IMR-90 (cell line): ENCODE data around the gene KAT6B. TPM values are rescaled to one million over a fixed set of nuclear protein-coding genes. Genes with fewer than 3 reads are reported as not detected.

ENCODE experiments used
- ATAC-seq: fragments of 200-7000 bp; cut with Tn5 transposase; 2 replicates; pipeline ENCODE4 v1.9.1; 2020; ENCODE audit warnings: low read depth, mild to moderate bottlenecking, moderate library complexity
- BruUV-seq: library from RNA; stranded (reverse); fragments of 400-500 nt; replicated peaks from 2 replicates; lab custom pipeline; 2021; lab: Mats Ljungman, UMichigan
- CTCF ChIA-PET: fragments of 300-600 bp; formaldehyde crosslinking; extraction: SDS; loops from one replicate; lab custom pipeline; 2021; ENCODE audit warnings: antibody characterized with exemption; lab: Yijun Ruan, JAX
- POLR2A ChIA-PET: fragments of 300-600 bp; sonication (Branson Sonifier 250); formaldehyde crosslinking; loops from one replicate; lab custom pipeline; 2022; ENCODE audit warnings: antibody characterized with exemption; ENCODE audit not compliant: unreplicated experiment; lab: Charles Lee
- DNase-seq: peaks from one replicate; pipeline ENCODE4 v3.0.0; 2013
- H2AFZ ChIP-seq: replicated peaks from 2 replicates; pipeline ENCODE3; 2013; ENCODE audit warnings: low read length, mild to moderate bottlenecking; ENCODE audit not compliant: poor library complexity
- H2AK5ac ChIP-seq: 2 replicates; pipeline ENCODE4 v1.6.1; 2013; ENCODE audit warnings: low read depth, low read length, inconsistent platforms
- H2AK9ac ChIP-seq: replicated peaks from 2 replicates; pipeline ENCODE3; 2013; ENCODE audit warnings: mild to moderate bottlenecking, low read depth, low read length, moderate library complexity; ENCODE audit not compliant: poor library complexity
- H2BK120ac ChIP-seq: 2 replicates; pipeline ENCODE4 v1.6.1; 2013; ENCODE audit warnings: low read depth, low read length, inconsistent platforms
- H2BK15ac ChIP-seq: 3 replicates; pipeline ENCODE4 v1.6.1; 2013; ENCODE audit warnings: low read depth, low read length, inconsistent platforms
- H2BK20ac ChIP-seq: 2 replicates; pipeline ENCODE4 v1.6.1; 2013; ENCODE audit warnings: low read depth, mild to moderate bottlenecking, inconsistent platforms, low read length, moderate library complexity
- H2BK5ac ChIP-seq: 2 replicates; pipeline ENCODE4 v1.6.1; 2013; ENCODE audit warnings: mild to moderate bottlenecking, low read depth, low read length, inconsistent platforms; ENCODE audit not compliant: poor library complexity, severe bottlenecking
- H3K14ac ChIP-seq: replicated peaks from 2 replicates; pipeline ENCODE4 v1.6.1; 2013; ENCODE audit warnings: low read depth, low read length, inconsistent platforms
- H3K18ac ChIP-seq: 2 replicates; pipeline ENCODE4 v1.6.1; 2013; ENCODE audit warnings: low read depth, low read length, control low read depth
- H3K23ac ChIP-seq: 2 replicates; pipeline ENCODE4 v1.6.1; 2013; ENCODE audit warnings: low read depth, low read length, inconsistent platforms
- H3K27ac ChIP-seq: 2 replicates; pipeline ENCODE4 v1.5.1; 2013; ENCODE audit warnings: mild to moderate bottlenecking, control low read depth, low read length; ENCODE audit not compliant: insufficient read depth
- H3K27me3 ChIP-seq: 2 replicates; pipeline ENCODE4 v1.6.1; 2013; ENCODE audit warnings: low read length; ENCODE audit not compliant: control insufficient read depth, insufficient read depth
- H3K36me3 ChIP-seq: 2 replicates; pipeline ENCODE4 v1.6.1; 2013; ENCODE audit warnings: low read length, mixed read lengths; ENCODE audit not compliant: control insufficient read depth, insufficient read depth
- H3K4ac ChIP-seq: 2 replicates; pipeline ENCODE4 v1.6.1; 2013; ENCODE audit warnings: low read depth, low read length, inconsistent platforms
- H3K4me1 ChIP-seq: 2 replicates; pipeline ENCODE4 v1.6.1; 2013; ENCODE audit warnings: low read length, mixed read lengths; ENCODE audit not compliant: control insufficient read depth, insufficient read depth
- H3K4me2 ChIP-seq: 2 replicates; pipeline ENCODE4 v1.6.1; 2013; ENCODE audit warnings: low read depth, mild to moderate bottlenecking, control low read depth, low read length, moderate library complexity
- H3K4me3 ChIP-seq: 2 replicates; pipeline ENCODE4 v1.5.1; 2013; ENCODE audit warnings: low read depth, mild to moderate bottlenecking, control low read depth, low read length, moderate library complexity; ENCODE audit not compliant: insufficient read depth
- H3K56ac ChIP-seq: 2 replicates; pipeline ENCODE4 v1.6.1; 2013; ENCODE audit warnings: low read length, inconsistent platforms; ENCODE audit not compliant: insufficient read depth; ENCODE audit errors: extremely low read depth
- H3K79me1 ChIP-seq, 2 experiments: 2 replicates each; pipeline ENCODE4 v1.6.1; 2013; ENCODE audit warnings: low read length in 2 of 2, inconsistent platforms in 1 of 2, low read depth in 1 of 2
- H3K9ac ChIP-seq: 2 replicates; pipeline ENCODE4 v1.6.1; 2013; ENCODE audit warnings: low read depth, low read length, control low read depth
- H3K9me1 ChIP-seq: 2 replicates; pipeline ENCODE4 v1.6.1; 2013; ENCODE audit warnings: low read length, inconsistent platforms; ENCODE audit not compliant: insufficient read depth
- H3K9me3 ChIP-seq: 2 replicates; pipeline ENCODE4 v1.6.1; 2013; ENCODE audit warnings: low read length; ENCODE audit not compliant: control insufficient read depth, insufficient read depth
- H4K20me1 ChIP-seq: 2 replicates; pipeline ENCODE4 v1.6.1; 2013; ENCODE audit warnings: low read length, inconsistent platforms; ENCODE audit not compliant: insufficient read depth
- H4K5ac ChIP-seq: 2 replicates; pipeline ENCODE4 v1.6.1; 2013; ENCODE audit warnings: mild to moderate bottlenecking, low read depth, low read length, control low read depth
- H4K8ac ChIP-seq, 2 experiments: 2 replicates each; pipeline ENCODE4 v1.6.1; 2013; ENCODE audit warnings: low read depth in 2 of 2, low read length in 2 of 2, control low read depth in 1 of 2, inconsistent platforms in 1 of 2
- H4K91ac ChIP-seq: 2 replicates; pipeline ENCODE4 v1.6.1; 2013; ENCODE audit warnings: low read depth, low read length, inconsistent platforms; ENCODE audit not compliant: insufficient read depth
- CHD1 ChIP-seq: IDR thresholded peaks from 2 replicates; pipeline ENCODE4 v1.6.1; 2012; ENCODE audit warnings: low read depth, low read length, improper control_type of control experiment
- CTCF ChIP-seq: conservative IDR thresholded peaks from 2 replicates; pipeline ENCODE4 v1.5.1; 2012; ENCODE audit warnings: mild to moderate bottlenecking, low read depth, low read length, improper control_type of control experiment
- POLR2A ChIP-seq: IDR thresholded peaks from 2 replicates; pipeline ENCODE4 v1.6.1; 2012; ENCODE audit warnings: mild to moderate bottlenecking, low read depth, low read length
- SMC3 ChIP-seq: fragments of 150-350 bp; IDR thresholded peaks from 2 replicates; pipeline ENCODE4 v1.6.1; 2016; ENCODE audit warnings: low read depth, mild to moderate bottlenecking, antibody characterized with exemption, low read length, moderate library complexity
- WGBS, 2 experiments: methylation state at CpG; one replicate each; pipeline versions ENCODE4 v1.1.5 to v1.1.7; 2013; ENCODE audit warnings: missing lambda C conversion rate in 2 of 2; ENCODE audit not compliant: insufficient read length in 1 of 2; ENCODE audit errors: extremely low coverage in 2 of 2; 5-methylcytosine and 5-hydroxymethylcytosine counted together
- dilution Hi-C: fragments of 300-500 bp; cut with HindIII; formaldehyde crosslinking; loops from one replicate; pipeline ENCODE4 v1.14.3; 2018; ENCODE audit warnings: low sequenced_read_pairs; ENCODE audit not compliant: unreplicated experiment
- in situ Hi-C: fragments of 300-500 bp; cut with MboI; formaldehyde crosslinking; loops from 3 replicates; pipeline ENCODE4 v1.14.3; 2019; ENCODE audit warnings: low sequenced_read_pairs, inconsistent platforms, mixed read lengths
- intact Hi-C: fragments of 100-400 bp; cut with micrococcal nuclease; formaldehyde crosslinking; loops from 2 replicates; pipeline ENCODE4 v1.10.0; 2022
- polyA plus RNA-seq, 3 experiments: library from polyadenylated mRNA; depleted of rRNA; stranded (reverse); fragments of >200 nt; gene quantifications; 2 replicates each; pipeline ENCODE4 v1.2.3, GENCODE V29; 2012; ENCODE audit warnings: low replicate concordance in 1 of 3
- total RNA-seq: library from RNA; depleted of rRNA; stranded (reverse); fragments of >200 nt; gene quantifications from 2 replicates; pipeline ENCODE4 v1.2.3, GENCODE V29; 2012

The KAT6B gene
- total and polyA plus RNA-seq, 2 of the 4 experiments (the other 2 are of a cell fraction): 8.8 to 28.1 TPM

DNA sequence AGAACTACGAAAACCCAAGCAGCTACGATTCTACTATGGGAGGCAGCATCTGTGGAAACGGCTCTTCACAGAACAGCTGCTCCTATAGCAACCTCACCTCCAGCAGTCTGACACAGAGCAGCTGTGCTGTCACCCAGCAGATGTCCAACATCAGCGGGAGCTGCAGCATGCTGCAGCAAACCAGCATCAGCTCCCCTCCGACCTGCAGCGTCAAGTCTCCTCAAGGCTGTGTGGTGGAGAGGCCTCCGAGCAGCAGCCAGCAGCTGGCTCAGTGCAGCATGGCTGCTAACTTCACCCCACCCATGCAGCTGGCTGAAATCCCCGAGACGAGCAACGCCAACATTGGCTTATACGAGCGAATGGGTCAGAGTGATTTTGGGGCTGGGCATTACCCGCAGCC, 203.5 kb downstream of the KAT6B start:
- H3K27ac ChIP-seq: peak overlapping the region; percentile 7; the same call in 1 of the 2 replicates
- WGBS, 2 experiments: 38% methylated on average over 9 of the region's 13 CpGs; no CpG with 5 or more reads in 1 of the 2 experiments

More for the DNA sequence above, 203.5 kb downstream of the KAT6B start:
- no peak overlapping the region for H3K4ac ChIP-seq
- no peak overlapping the region for H2BK15ac ChIP-seq
- no TSS peak for BruUV-seq
- no peak overlapping the region for H2AFZ ChIP-seq
- CTCF ChIA-PET: no interaction called here
- no peak overlapping the region for H3K4me2 ChIP-seq
- H3K4me3 ChIP-seq: no peak overlapping the region
- 0 out of 2 replicates have a peak overlapping the region, but pooled peaks have one; percentile 59 for H2BK20ac ChIP-seq
- H3K27me3 ChIP-seq: no peaks in the 10 kb centered on the region
- H3K4me1 ChIP-seq: peaks cover 3% of the 10 kb centered on the region; the same call in 1 of the 2 replicates
- intact Hi-C loops (loop anchor here (10.0 kb wide), 1 partner anchor 205 kb away; the partner anchor contains the start of gene KAT6B), in situ Hi-C loops (loop anchor here (10.0 kb wide), 2 partner anchors 205 to 765 kb away; partner anchors contain the start of gene COMTD1), dilution Hi-C loops (no loop called here)
- H4K20me1 ChIP-seq: peaks cover 4% of the 10 kb centered on the region; the same call in 1 of the 2 replicates
- no peak overlapping the region for H2BK5ac ChIP-seq
- no peak overlapping the region for H2BK120ac ChIP-seq
- no peak overlapping the region for H3K18ac ChIP-seq
- no peak overlapping the region for H3K9ac ChIP-seq
- peaks cover 12% of the 10 kb centered on the region for H3K9me1 ChIP-seq
- peak overlapping the region; percentile 3 for H2AK9ac ChIP-seq
- ATAC-seq: peak; percentile 88
- 0 out of 2 replicates have a peak overlapping the region, but pooled peaks have one; percentile 28 for H4K91ac ChIP-seq
- peaks cover 7 to 23% of the 10 kb centered on the region in 2 experiments; a peak in 3 of 4 replicates for H3K79me1 ChIP-seq
- POLR2A ChIA-PET: no interaction called here
- H4K5ac ChIP-seq: no peak overlapping the region
- H4K8ac ChIP-seq: no peak overlapping the region
- peak overlapping the region; percentile 53; the same call in 1 of the 2 replicates for H2AK5ac ChIP-seq
- no peak overlapping the region for H3K56ac ChIP-seq
- no peak overlapping the region for H3K23ac ChIP-seq
- H3K36me3 ChIP-seq: peaks cover 37% of the 10 kb centered on the region
- peak; percentile 78 for DNase-seq
- 0 out of 2 replicates have a peak overlapping the region, but pooled peaks have one; percentile 0 for H3K14ac ChIP-seq
- TF ChIP-seq POLR2A: no peak
- TF ChIP-seq CTCF: no peak
- TF ChIP-seq CHD1: no peak
- no peak for TF ChIP-seq SMC3
- no peaks in the 10 kb centered on the region for H3K9me3 ChIP-seq
